CD4-positive, alpha-beta T cell treated with Interleukin-15 for 1 hour (primary cell): ENCODE measurements around the gene G3BP2.
A peak's percentile ranks its signal among the peaks of the same experiment; 100 is the strongest.

Source experiments
- DNase-seq: peaks from one replicate; pipeline ENCODE4 v3.0.0-alpha.2; 2020

Gene G3BP2

DNA sequence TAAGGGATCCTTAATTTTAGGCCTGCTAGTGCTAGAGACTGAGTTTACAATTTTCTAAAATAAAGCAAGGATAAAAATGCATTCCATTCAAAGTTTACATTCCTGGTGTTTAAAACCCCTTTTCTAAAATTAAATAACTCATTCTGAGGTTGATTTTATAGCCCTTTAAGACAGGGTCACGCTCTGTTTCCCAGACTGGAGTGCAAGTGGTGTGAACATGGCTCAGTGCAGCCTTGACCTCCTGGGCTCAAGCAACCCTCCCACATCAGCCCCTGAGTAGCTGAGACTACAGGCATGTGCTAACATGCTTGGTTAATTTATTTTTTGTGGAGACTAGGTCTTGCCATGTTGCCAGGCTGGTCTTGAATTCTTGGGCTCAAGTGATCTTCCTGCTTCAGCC lies 36.0 kb downstream of the G3BP2 start:
- DNase-seq, result no peak

DNA sequence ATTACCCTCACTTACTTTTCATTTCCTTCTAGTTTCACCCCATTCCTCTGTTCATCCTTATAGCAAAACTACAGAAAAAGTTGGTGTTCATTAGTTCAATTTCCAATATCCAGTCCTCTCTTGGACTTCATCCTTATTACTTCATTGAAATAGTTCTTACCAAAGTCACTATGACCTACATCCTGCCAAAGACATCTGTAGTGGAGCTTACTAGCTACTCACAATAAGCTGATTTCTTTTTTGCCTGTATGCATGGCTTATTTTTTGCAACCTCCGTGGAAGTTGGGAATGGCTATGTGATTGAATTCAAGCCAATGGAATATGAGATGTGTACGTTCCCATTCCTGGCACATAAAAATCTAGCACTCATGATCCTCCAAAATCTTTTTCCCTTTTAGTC lies 38.3 kb downstream of the G3BP2 start:
- no peak for DNase-seq

DNA sequence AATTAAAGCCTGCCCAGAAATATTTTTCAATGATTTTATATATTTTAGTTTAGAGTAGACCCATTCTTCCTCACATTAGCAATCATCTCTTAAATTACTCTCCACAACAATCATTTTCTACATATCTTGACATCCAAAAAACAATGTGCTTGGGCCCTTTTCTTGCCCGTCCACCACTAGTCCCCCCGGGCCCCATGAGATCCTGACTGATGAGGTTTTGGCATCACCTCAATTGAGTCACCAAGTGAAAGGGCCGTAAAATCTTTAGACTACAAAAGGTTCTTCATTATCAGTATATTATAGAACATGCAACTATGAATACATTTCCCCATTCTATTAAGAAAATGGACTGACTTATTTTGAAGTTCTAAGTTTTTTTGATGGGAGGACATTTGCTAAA lies 38.9 kb downstream of the G3BP2 start:
- DNase-seq, result no peak

DNA sequence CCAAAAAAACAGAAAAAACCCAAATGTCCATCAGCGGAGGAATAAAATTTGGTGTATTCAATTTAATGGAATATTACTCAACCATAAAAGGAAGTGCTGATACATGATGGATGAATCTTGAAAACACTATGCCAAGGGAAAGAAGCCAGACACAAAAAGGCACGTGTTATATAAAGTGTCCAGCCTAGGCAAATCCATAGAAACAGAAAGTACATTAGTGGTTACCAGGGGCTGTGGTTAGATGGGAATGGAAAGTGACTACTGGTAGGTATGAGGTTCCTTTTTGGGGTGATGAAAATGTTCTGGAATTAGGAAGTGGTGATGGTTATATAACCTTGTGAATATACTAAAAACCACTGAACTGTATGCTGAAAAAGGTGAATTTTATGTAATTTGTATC lies 39.4 kb downstream of the G3BP2 start:
- DNase-seq, result no peak

DNA sequence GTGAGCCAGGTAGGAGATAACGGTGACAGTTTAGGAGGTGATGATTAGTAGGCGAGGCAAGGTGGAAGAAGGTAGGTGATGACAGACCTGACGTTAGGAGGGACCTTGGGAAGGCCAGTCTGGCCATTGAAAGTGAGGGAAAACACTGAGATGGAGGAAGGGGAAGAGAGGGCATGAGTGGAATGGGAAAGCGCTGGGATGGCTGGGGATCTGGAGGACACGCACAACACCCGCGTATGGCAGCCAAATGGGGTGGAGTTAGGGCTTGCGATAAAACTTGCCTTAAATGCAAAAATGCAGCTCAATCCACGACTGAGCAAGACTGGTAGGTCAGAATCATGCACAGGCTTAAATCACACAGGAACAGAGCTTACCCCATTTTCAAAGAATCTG lies 42.3 kb downstream of the G3BP2 start:
- DNase-seq, result no peak

DNA sequence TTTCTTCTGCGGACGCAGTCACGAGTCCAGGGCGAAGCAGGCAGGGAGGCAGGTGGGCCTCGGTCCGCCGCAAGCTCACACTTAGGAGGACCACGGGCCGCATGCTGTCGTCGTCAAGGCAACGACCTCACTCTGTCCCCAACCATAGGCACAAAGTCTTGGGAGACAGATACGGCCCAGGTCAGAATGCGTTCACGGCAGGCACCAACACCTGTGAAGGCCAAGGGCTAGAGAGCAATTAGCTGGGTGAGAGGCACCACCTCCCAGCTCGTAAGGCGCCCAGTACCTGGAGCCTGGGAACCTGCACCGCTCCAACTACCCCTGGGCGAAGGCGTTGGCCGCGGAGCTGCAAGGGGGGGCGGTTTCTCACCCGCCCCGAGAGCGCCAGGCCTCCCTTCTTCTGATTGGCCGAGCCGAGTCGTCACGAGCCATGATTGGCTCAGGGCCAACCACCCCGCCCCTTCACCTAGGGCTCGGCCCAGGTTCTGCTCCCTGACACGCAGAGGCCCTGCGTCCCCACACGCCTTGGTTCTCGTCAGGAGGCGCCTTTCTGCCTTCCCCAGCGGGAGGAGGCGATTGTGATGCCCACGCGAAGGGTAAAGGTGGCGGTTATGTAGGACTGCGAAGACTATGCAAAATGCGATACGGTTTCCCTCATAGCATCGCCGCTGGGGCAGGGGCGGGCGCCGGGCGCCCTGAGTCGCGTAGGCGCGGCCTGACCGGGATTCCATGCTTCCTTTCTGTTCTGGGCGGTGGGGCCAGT lies 42.9 kb downstream of the G3BP2 start, which contains the start of gene CDKL2:
TSS of gene CDKL2 (minus strand) at position 355 of the 763 bp plus-strand sequence. CDS start 4,540 bp downstream, outside the sequence.
- peak; percentile 91 for DNase-seq

DNA sequence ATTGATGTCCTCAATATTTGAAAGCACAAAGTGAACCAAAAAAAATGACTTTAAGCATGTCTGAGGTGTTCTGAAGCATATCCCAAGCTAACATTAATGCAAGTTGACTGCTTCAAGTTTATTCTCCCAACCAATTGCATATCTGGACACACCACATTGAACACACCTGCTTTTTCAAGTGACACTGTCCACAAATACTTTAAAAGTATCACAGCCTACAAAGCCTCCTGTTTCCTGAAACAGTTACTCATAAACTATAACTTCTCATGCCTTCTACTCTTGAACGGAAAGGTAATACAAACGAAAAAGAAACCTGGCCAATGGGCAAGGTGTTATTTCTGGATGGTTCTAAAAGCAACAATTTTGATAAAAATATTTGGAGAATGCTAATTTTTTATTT lies 44.0 kb downstream of the G3BP2 start:
- no peak for DNase-seq

GRCh38 chr4:75623026-75623425 lies 50.2 kb downstream of the G3BP2 start:
- DNase-seq, result no peak

- no peak for DNase-seq
Measured at GRCh38 chr4:75621715-75622114, 51.5 kb downstream of the G3BP2 start.

- DNase-seq, result no peak
Measured at GRCh38 chr4:75612306-75612705, 60.9 kb downstream of the G3BP2 start.

GRCh38 chr4:75605928-75606327 lies 67.3 kb downstream of the G3BP2 start:
- no peak for DNase-seq

GRCh38 chr4:75599647-75600046 lies 73.6 kb downstream of the G3BP2 start:
- no peak for DNase-seq

DNA sequence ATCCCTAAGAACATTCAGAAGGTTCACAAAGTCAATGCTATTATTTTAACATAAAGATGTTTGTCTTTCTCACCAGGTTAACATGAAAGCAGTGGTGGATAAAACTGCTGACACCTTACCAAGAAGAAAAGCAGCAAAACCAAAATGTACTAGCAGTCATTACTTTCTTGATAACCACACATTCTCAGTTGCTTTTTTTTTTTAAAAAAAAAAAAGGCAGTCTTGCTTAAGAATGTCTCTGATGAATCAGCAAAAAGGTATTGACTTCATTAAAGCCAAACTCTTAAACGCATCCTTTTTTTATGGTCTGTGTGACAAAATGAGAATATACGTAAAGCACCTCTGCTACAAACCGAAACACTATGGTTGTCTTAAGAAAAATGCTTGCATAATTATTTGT lies 74.8 kb downstream of the G3BP2 start:
- no peak for DNase-seq

- no peak for DNase-seq
Measured at GRCh38 chr4:75596061-75596460, 77.2 kb downstream of the G3BP2 start.

GRCh38 chr4:75593393-75593792 lies 79.8 kb downstream of the G3BP2 start:
- no peak for DNase-seq
